KOPT-K1 (cell line): ENCODE data around the gene HDDC3.

ENCODE experiments used
- H3K27ac ChIP-seq: fragments of 200-600 bp; sonication (generic); 2 replicates; pipeline ENCODE4 v1.5.1; 2016; ENCODE audit warnings: antibody characterized with exemption, mild to moderate bottlenecking, low read depth, low read length; ENCODE audit not compliant: poor library complexity, severe bottlenecking
- H3K36me3 ChIP-seq: fragments of 200-600 bp; sonication (generic); 2 replicates; pipeline ENCODE4 v1.5.1; 2017; ENCODE audit warnings: antibody characterized with exemption, mild to moderate bottlenecking, low read length, moderate library complexity; ENCODE audit not compliant: insufficient read depth
- H3K9me3 ChIP-seq: fragments of 200-600 bp; sonication (generic); 2 replicates; pipeline ENCODE4 v1.5.1; 2017; ENCODE audit warnings: antibody characterized with exemption, low read length, mild to moderate bottlenecking; ENCODE audit not compliant: insufficient read depth, poor library complexity, severe bottlenecking

Gene HDDC3, protein sequence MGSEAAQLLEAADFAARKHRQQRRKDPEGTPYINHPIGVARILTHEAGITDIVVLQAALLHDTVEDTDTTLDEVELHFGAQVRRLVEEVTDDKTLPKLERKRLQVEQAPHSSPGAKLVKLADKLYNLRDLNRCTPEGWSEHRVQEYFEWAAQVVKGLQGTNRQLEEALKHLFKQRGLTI

DNA sequence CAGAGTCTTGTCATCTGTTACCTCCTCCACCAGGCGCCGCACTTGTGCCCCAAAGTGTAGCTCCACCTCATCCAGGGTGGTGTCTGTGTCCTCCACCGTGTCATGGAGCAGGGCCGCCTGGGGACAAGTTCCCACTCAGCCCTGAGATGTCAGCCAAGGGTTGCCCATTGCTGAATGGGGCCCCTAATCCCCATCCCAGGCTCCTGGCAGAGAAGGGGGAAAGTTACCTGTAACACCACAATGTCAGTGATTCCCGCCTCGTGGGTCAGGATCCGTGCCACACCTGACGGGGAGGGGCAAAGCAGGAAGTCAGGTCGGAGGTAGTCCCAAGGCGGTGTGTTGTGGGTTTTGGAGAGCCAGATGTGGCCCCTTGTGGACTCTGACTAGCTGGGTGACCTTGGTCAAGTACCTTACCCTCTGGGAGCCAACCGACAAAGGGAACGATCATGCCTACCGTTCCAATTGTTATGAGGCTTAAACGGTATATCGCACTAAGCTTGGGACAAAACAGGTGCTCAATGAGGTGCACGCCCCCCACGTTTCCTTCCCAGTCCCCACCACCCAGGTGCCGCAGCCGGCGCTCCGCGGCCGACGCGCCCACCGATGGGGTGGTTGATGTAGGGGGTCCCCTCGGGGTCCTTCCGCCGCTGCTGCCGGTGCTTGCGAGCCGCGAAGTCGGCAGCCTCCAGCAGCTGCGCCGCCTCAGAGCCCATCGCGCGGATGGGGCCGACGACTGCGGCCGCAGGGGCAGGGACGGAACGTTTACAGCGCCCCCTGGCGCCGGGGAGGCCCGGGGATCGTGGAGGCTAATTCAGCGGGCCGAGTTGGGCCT is at the start of gene HDDC3:
TSS of gene HDDC3 (minus strand) at position 722 of the 832 bp plus-strand sequence. CDS start at position 713, 9 bp downstream.
- Histone ChIP-seq H3K27ac (peak within 1 kb of the TSS; percentile 85), H3K36me3 (peaks cover 9% of the 10 kb centered on the region; the same call in 1 of the 2 replicates)

DNA sequence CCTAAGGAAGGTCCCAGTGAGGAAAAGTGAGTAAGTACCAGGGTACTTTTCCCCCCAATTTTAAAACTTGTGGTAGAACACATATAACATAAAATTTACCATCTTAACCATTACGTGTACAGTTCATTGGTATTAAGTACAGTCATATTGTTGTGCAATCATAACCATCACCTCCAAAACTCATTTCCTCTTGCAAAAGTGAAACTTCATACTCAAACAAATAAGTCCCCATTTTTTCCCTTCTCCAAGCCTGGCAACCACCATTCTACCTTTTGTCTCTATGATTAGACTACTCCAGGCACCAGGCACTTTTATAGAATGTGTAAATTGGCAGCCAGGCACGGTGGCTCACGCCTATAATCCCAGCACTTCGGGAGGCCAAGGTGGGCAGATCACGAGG is 49.8 kb upstream of the HDDC3 start:
- no peaks in the 10 kb centered on the region for H3K9me3 ChIP-seq
- peaks cover 86% of the 10 kb centered on the region for H3K36me3 ChIP-seq
- no peak overlapping the region for H3K27ac ChIP-seq

More for the DNA sequence above, at the start of gene HDDC3:
- no peaks in the 10 kb centered on the region for H3K9me3 ChIP-seq

DNA sequence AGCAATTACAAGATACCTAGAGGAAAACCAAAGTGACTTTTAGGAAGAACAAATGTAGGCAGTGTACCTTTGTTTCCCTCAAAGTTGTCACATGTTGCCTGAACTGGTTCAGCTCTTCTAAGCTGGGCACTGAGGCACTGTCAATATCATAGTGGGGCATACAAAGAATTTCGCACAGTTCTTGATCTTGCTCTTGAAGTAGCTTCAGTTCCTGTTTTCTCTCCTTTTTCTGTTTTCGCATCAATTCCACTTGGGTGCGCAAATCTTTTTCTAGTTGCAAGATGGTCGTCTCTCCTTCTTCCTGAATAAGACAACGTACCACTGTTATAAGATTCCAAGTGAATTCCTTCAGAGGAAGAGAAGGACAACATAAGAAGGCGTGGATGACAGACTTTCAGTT is 49.3 kb upstream of the HDDC3 start:
- Histone ChIP-seq H3K36me3 (peaks cover 86% of the 10 kb centered on the region), H3K9me3 (no peaks in the 10 kb centered on the region), H3K27ac (no peak overlapping the region)

DNA sequence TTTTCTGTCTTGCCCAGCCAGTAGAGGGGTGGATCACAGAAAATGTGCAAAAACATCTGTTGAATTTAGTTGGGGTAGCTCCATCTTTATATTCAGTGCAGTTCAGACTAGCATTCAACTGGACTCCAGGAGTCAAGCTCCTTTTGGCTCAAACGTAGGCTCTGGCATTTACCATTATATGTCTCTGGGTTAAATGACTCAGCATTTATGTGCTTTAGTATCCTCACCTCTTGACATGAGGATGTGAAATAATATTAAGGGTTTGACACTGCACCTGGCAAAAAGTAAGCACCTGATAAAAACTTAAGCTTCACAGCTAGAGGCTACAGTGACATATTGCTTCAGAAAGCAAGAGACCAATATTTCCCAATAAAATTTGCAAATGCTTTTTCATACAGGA is 47.2 kb upstream of the HDDC3 start:
- Histone ChIP-seq H3K27ac (no peak overlapping the region), H3K9me3 (no peaks in the 10 kb centered on the region), H3K36me3 (peaks cover 100% of the 10 kb centered on the region)

DNA sequence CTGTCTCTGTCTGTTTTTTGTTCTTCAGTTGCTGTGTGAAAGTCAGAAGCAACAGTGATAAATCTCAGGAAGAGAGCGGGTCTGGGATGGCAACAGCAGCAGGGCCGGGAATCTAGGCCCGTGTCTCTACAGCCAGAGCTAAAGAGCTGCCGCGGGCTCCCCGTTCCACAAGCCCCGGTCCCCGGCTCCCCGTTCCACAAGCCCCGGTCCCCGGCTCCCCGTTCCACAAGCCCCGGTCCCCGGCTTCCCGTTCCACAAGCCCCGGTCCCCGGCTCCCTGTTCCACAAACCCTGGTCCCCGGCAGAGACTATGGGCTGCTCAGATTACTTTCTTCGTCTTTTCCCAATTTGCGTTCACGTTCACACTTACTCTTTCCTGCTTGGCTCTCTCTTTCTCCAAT is 41.9 kb upstream of the HDDC3 start:
- Histone ChIP-seq H3K36me3 (peaks cover 98% of the 10 kb centered on the region), H3K27ac (no peak overlapping the region)

DNA sequence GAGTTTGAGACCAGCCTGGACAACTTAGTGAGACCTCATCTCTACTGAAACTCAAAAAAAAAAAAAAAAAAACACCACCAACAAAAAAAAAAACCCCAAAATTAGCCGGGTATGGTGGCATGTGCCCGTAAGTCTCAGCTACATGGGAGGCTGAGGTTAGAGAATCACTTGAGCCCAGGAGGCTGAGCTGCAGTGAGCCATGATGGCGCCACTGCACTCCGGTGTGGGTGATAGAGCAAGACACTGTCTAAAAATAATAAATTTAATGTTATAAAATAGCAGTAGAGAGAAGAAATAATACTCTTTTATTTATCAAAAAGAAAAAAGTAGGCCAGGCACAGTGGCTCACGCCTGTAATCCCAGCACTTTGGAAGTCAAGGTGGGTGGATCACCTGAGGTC is 39.8 kb upstream of the HDDC3 start:
- Histone ChIP-seq H3K9me3 (no peaks in the 10 kb centered on the region), H3K36me3 (peaks cover 98% of the 10 kb centered on the region), H3K27ac (no peak overlapping the region)

More for the DNA sequence above, 41.9 kb upstream of the HDDC3 start:
- no peaks in the 10 kb centered on the region for H3K9me3 ChIP-seq

DNA sequence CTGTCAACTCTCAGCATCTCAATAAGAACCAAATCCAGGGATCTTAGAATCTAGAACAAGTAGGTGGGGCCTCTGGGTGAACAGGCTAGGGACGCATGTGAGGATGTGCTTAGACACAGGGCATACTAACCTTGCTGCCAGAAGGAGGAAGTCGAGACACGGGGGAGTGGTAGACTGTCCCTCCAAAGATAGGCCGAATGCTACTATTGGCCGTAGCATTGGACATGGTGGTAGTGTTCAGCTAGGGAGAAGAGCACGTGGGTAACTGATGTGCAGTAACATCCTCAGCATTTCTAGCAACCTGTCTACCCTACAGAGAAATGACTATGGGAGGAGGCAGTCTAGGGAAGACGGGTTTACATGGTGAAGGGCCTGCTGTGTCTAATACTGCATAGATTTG is 37.9 kb upstream of the HDDC3 start:
- H3K36me3 ChIP-seq, result peaks cover 98% of the 10 kb centered on the region
- H3K27ac ChIP-seq, result no peak overlapping the region
- H3K9me3 ChIP-seq, result no peaks in the 10 kb centered on the region

DNA sequence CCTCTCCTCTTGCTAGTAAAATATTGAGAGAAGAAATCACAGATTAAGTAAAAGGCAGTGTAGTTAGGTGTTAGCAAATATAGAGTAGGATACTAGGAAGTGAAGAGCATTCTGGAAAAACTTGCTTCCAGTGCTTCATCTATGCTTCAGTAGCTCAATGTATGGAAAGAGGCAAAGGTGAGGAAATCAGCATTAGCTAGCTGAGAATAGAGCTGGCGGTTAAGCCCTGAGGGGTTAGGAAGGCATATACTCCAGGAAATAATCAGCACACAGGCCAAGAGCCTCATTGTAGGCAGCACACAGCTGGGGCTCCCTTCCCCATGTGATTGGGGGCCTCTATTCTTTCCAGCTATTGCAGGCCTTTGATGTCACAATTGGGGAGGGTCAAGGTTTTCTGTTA is 36.1 kb upstream of the HDDC3 start:
- Histone ChIP-seq H3K9me3 (no peaks in the 10 kb centered on the region), H3K27ac (no peak overlapping the region), H3K36me3 (peaks cover 98% of the 10 kb centered on the region)

DNA sequence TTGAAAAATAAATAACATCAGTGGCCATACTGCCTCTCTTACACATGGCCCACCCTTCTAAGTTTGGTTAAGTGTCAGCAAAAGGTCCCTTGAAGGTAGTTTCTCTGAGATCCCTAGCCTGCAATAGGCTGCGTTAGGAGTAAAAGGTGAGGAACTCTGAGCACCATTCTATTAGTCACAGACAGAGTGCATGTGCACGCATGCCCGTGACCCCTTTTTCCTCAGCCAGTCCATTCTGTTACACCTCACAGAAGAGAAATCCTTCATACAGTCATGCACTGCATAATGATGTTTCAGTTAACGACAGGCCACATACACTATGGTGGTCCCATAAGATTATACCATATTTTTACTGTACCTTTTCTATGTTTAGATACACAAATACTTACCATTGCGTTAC is 34.9 kb upstream of the HDDC3 start:
- Histone ChIP-seq H3K9me3 (no peaks in the 10 kb centered on the region), H3K36me3 (peaks cover 98% of the 10 kb centered on the region), H3K27ac (no peak overlapping the region)

DNA sequence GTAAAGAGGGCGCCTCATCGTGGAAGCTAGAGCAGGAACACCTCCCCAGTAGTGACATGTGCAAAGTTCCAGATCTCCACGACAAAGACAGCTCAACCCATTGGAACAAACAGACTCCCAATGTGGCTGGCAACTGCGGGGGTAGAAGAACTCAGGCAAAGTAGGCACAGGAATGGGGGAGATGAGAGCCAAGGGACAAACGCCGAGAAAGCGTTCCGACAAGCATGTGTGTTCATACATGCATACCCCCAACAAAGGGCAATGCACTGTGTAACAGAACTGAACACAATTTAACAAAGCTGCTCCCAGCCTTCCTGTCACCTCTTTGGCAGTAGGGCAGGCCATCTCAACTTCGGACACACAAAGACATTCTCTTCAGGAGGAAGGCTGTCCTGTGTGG is 33.9 kb upstream of the HDDC3 start:
- Histone ChIP-seq H3K27ac (no peak overlapping the region), H3K36me3 (peaks cover 100% of the 10 kb centered on the region)

DNA sequence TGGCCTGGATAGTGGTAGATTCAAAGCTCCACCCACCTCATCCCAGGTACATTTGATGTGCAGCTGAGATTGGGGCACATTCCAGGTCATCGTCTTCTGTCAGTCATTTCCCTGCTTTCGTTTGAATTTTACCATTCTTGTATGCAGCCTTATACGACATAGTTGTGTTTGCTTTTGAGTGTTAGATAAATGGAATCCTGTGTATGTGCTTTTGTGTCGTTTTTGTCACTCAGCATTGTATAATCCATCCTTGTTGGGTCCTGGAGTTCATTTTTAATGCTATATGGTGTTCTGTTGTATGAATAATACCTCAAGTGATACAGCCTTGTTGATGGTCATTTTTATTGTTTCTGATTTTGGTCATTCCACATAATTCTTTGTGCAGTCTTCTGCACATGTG is 29.7 kb upstream of the HDDC3 start:
- Histone ChIP-seq H3K36me3 (peaks cover 95% of the 10 kb centered on the region), H3K9me3 (no peaks in the 10 kb centered on the region), H3K27ac (no peak overlapping the region)

More for the DNA sequence above, 33.9 kb upstream of the HDDC3 start:
- H3K9me3 ChIP-seq, result no peaks in the 10 kb centered on the region

DNA sequence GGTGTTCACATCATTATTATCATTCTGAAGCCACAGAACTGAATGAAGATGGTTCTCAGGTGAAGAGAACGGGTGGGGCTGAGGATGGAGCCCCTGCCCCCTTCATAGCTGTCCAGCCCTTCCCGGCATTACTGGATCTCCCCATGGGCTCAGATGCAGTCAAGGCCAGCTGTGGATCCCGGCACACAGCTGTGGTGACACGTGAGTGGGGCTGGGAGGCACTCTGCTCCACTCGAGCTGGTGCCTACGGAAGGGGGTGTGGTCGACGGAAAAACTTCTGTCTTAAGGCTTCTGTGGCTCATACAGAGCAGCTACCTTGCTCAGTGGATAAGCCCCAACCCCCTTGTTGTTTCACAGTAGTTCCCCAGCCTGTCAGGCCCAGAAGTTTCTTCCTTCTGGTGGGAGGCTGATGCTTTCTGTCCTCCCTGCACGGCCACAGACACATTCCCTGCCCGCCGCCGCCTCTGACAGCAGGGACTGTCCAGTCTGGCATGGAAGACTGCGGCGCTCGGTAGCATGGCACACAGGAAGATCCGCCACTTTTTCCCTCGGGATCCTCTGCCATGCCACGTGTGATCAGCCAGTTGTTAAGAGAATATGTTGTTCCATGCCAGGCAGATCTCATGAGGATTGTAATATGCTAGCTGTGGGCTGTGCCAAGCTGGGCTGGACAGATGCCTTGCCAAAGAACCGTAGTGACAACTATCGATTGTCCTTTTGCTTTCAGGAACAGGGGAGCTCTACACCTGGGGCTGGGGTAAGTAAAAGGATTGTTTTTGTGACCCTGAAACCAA is 28.1 kb upstream of the HDDC3 start:
- H3K9me3 ChIP-seq, result no peaks in the 10 kb centered on the region
- no peak overlapping the region for H3K27ac ChIP-seq
- peaks cover 80% of the 10 kb centered on the region for H3K36me3 ChIP-seq

DNA sequence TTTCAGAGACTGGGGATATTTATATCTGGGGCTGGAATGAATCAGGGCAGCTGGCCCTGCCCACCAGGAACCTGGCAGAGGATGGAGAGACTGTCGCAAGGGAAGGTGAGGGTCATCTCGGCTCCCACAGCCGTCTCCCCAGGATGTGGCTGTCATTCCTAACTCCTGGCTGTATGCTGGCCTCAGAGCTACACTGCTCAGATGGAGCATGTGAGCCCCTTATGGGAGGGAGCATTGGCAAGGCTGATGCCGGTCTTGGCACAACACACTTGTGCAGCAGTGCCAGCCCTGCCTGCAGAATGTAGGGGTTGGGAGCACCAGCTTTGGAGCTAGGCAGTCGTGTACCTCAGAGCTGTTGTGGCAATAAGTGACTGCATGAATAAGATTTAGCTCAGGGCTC is 27.5 kb upstream of the HDDC3 start:
- Histone ChIP-seq H3K9me3 (no peaks in the 10 kb centered on the region), H3K36me3 (peaks cover 74% of the 10 kb centered on the region), H3K27ac (no peak overlapping the region)

DNA sequence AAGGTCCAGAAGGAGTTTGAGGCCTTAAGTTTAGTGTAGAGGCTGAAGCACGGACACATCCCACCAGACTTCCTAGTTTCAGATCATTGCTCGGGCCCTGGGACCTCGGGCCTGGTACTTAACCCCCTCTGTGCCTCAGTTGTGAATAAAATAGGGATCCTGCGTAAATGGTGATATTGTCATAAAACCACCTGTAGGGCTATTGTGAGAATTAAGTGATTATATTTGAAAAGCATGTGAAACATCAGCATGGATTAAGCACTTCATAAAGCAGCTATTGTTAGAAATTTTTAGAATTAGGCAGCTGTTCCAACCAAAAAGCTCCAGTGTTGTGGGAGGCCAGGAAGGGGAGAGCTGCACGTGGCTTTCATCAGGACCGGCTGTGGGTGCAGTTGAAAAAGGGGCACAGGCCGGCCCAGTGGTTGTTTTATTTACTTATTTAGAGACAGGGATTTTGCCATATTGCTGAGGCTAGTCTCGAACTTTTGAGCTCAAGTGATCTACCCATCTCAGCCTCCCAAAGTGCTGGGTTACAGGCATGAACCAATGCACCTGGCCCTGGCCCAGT is 26.8 kb upstream of the HDDC3 start:
- H3K27ac ChIP-seq, result no peak overlapping the region
- H3K9me3 ChIP-seq, result no peaks in the 10 kb centered on the region
- peaks cover 68% of the 10 kb centered on the region for H3K36me3 ChIP-seq

DNA sequence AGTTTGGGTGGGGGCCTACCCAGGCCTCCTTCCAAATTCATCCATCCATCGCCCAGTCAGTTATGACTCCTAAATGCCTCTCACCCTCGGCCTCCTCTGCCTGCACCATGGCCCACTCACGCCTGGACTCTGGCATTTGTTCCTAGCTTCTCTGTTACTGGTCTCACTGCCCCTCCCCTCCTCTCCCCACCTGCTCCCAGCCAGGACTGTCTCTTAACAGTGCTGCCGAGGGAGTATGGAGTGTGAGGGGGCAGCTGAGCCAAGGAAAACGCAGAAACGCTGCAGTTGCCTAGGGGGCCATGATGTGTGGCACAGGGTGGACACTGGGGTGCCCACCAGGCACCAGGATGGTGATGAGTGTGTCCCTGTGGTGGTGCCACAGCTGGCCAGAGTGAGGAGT is 25.4 kb upstream of the HDDC3 start:
- peaks cover 68% of the 10 kb centered on the region for H3K36me3 ChIP-seq
- no peaks in the 10 kb centered on the region for H3K9me3 ChIP-seq
- no peak overlapping the region for H3K27ac ChIP-seq
